HCT116 (cell line): ENCODE measurements around the gene FAM240B.

Experiments used
- CBX3 ChIP-seq: IDR thresholded peaks from 2 replicates; pipeline ENCODE4 v1.6.1; 2012; ENCODE audit warnings: low read depth
- CTCF ChIP-seq, 3 experiments: fragments of 200-600 bp in 1 of 3; sonication (generic) in 1 of 3; IDR thresholded peaks in 2 of 3; conservative IDR thresholded peaks in 1 of 3; 2 replicates each; pipeline ENCODE4 v1.5.1; 2012 to 2017; ENCODE audit warnings: low read depth in 2 of 3, low read length in 2 of 3, antibody characterized with exemption in 1 of 3, borderline replicate concordance in 1 of 3, control low read depth in 1 of 3, mild to moderate bottlenecking in 1 of 3, mixed read lengths in 1 of 3, mixed run types in 1 of 3, moderate library complexity in 1 of 3; ENCODE audit not compliant: insufficient read depth in 1 of 3
- EZH2 ChIP-seq: fragments of 200-600 bp; sonication (generic); IDR thresholded peaks from 2 replicates; pipeline ENCODE4 v1.6.1; 2017; ENCODE audit warnings: antibody characterized with exemption, mixed run types
- POLR2A ChIP-seq: IDR thresholded peaks from 2 replicates; pipeline ENCODE4 v1.7.0; 2011; ENCODE audit warnings: borderline replicate concordance; ENCODE audit not compliant: insufficient read depth, insufficient read length; ENCODE audit errors: extremely low read depth
- POLR2AphosphoS5 ChIP-seq: IDR thresholded peaks from 2 replicates; pipeline ENCODE4 v1.6.1; 2011; ENCODE audit warnings: mild to moderate bottlenecking, low read depth, low read length, moderate library complexity
- TF ChIP-seq, protein P1 (sequence below): IDR thresholded peaks from 2 replicates; pipeline ENCODE4 v1.6.1; 2012; ENCODE audit warnings: low read depth

- TF ChIP-seq CTCF (IDR thresholded peaks at IDR 0.05 in 2 of 3, conservative IDR thresholded peaks at IDR 0.05 in 1 of 3; ENCODE audit: borderline replicate concordance in 1 of 3, insufficient read depth in 1 of 3, low read depth in 2 of 3, low read length in 2 of 3) (no peak), POLR2AphosphoS5 (no peak), POLR2A (no peak), CBX3 (peak; percentile 73; the same call in 1 of the 2 replicates), EZH2 (no peak)
- TF ChIP-seq, protein P1, sequence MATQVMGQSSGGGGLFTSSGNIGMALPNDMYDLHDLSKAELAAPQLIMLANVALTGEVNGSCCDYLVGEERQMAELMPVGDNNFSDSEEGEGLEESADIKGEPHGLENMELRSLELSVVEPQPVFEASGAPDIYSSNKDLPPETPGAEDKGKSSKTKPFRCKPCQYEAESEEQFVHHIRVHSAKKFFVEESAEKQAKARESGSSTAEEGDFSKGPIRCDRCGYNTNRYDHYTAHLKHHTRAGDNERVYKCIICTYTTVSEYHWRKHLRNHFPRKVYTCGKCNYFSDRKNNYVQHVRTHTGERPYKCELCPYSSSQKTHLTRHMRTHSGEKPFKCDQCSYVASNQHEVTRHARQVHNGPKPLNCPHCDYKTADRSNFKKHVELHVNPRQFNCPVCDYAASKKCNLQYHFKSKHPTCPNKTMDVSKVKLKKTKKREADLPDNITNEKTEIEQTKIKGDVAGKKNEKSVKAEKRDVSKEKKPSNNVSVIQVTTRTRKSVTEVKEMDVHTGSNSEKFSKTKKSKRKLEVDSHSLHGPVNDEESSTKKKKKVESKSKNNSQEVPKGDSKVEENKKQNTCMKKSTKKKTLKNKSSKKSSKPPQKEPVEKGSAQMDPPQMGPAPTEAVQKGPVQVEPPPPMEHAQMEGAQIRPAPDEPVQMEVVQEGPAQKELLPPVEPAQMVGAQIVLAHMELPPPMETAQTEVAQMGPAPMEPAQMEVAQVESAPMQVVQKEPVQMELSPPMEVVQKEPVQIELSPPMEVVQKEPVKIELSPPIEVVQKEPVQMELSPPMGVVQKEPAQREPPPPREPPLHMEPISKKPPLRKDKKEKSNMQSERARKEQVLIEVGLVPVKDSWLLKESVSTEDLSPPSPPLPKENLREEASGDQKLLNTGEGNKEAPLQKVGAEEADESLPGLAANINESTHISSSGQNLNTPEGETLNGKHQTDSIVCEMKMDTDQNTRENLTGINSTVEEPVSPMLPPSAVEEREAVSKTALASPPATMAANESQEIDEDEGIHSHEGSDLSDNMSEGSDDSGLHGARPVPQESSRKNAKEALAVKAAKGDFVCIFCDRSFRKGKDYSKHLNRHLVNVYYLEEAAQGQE = no peak
Measured at GRCh38 chr9:38682713-38683112, 37.2 kb downstream of the FAM240B start.
